ENCODE measurements around the gene XRRA1.
"Not testable (repeated sequence)": the region's sequence is repeated elsewhere in the genome, so short reads cannot be mapped to it uniquely, and the experiment has no call there.

XRRA1 gene

GRCh38 chr11:74893015-74893414, 55.9 kb downstream of the XRRA1 start:
- DNase-seq, result not testable (repeated sequence)

- DNase-seq, result no peak
Measured at GRCh38 chr11:74877132-74877531, 71.8 kb downstream of the XRRA1 start.

DNA sequence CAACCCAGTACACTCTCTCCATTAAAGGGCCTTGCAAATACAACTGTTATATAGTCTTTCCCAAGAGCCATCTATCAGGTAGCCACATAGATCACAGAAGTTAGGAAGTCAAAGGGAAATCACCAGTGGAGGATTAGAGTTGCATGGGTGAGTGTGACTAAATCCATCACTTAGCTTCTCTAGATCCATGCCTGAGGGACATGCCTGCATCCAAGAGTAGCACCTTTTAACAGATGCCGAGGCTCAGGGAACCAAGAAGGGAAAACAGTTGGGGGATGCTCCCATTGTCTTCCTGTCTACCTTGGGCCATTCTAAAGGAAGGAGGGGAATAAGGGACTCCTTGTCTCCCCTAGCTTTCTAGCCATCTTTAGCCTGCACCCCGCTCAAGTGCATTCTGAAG, 77.9 kb downstream of the XRRA1 start:
- no peak for DNase-seq

DNA sequence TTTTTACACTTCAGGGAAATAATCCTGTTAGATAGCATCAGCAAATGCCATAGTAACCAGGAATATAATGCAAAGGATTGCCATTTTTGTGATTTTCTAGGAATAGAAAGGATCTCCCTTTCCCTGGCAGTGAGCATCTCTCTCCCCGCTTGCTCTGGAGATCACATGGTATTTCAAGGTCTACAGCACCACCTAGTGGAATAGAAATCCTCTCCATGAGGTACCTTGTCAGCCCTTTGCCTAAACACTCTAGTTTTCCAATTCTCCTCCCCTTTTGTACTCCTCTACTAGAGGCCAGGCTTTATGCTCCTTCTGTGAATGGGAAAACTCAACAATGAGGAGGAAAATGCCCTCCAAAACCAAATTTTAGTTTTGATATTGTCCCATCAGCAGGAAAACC, 78.4 kb downstream of the XRRA1 start:
- DNase-seq, result no peak

GRCh38 chr11:74866557-74866956, 82.3 kb downstream of the XRRA1 start:
- no peak for DNase-seq

GRCh38 chr11:74863410-74863809, 85.5 kb downstream of the XRRA1 start:
- DNase-seq, result no peak

- DNase-seq, result no peak
Measured at GRCh38 chr11:74860743-74861142, 88.1 kb downstream of the XRRA1 start.

GRCh38 chr11:74853223-74853622, 95.7 kb downstream of the XRRA1 start:
- DNase-seq, result no peak

GRCh38 chr11:74849525-74850391, 99.1 kb downstream of the XRRA1 start:
- no peak for DNase-seq

DNA sequence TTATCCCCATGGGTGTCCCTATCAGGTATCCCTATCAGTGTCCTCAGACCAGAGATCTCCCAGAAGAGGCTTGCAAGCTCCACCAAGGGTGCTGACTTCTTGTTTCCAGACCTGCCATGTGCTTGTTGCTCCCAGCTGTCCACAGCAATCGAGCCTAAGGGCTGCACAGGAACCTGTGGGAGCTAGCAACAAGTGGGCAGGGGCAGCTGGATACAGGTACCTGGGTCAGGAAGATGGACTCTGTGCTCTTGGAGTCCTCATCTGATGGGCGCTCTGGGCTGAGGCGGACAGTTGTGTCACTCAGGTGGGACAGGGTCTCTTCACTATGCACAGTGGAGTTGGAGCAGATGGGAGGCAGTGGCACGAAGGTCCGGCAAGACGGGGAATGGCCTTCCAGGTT, 101.0 kb downstream of the XRRA1 start:
- no peak for DNase-seq

GRCh38 chr11:74847395-74847794, 101.5 kb downstream of the XRRA1 start:
- DNase-seq, result no peak

GRCh38 chr11:74846770-74847169, 102.1 kb downstream of the XRRA1 start:
- DNase-seq, result no peak

DNA sequence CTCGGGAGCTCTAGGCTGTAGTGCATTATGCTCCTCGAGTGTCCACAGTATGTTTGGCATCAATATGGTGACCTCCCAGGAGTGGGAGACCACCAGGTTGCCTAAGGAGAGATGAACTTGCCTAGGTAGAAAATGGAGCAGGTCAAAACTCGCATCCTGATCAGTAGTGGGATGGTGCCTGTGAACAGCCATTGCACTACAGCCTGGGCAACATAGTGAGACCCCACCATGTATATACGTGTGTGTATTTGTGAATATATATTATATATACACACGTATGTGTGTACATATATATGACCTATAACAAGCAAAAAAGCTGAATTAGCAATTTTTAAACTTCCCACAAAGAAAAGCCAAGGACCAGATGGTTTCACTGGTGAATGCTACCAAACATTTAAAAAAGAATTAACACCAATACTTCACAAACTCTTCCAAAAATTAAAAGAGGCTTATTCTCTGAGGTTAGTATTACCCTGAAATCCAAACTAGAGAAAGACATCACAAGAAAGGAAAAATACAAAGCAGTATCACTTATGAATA, 102.8 kb downstream of the XRRA1 start:
- DNase-seq, result no peak

DNA sequence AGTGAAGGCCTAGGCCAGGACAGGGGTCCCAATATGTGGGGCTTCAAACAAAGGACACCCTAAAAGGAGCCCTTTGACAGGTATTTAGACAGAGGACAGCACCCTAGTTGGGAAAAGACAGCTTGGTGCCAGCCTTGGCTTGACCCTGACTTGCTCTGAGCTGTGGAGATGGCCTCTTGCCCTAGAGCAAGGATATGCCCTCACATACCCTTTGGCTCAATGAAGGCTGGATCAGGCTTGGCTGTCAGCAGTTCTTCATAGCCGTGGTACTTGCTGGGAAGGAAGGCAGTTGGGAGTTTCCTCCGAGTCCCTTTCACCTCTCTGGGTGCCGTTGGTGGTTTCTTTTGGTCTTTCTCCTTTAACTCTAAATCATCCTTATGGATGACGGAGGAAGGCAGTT, 104.0 kb downstream of the XRRA1 start:
- no peak for DNase-seq

DNA sequence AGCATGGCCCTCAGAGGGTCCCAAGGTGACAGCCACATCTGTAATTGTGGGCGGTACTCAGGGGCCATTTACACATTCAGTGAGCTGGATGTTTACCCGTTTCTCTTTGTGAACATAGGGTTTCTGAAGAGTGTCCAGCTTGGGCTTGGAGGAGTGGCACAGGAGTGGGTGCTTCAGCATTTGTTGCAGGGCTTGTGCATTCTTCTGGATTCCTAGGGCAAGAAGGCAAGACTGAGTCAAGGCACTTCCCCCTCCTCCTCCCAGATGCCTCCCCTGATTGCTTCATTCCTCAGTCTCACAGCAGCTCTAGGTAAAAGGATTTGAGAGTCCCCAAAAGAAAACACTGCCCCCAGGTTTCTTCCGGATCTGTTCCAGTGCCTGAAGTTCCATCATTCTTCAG, 104.8 kb downstream of the XRRA1 start:
- DNase-seq, result no peak

- no peak for DNase-seq
Measured at GRCh38 chr11:74842967-74843366, 105.9 kb downstream of the XRRA1 start.

DNA sequence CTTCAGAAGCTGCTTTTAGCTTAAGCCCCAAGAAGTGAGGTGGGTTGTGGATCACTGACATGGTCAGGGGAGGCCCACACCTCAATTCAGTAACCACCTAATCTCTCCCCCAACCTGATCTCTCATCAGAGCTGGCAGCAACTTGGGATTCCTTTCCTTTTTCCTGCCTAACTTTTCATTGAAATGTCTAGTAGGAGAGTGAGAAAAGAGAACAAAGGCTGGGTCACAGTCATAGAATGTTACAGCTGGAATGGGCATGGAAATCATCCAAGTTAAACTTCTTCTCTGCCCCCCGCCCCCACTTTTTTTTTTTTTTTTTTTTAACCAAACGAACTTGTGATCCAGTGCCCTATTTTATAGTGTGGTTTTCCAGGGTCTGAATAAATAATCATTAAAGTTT, 108.4 kb downstream of the XRRA1 start:
- no peak for DNase-seq

DNA sequence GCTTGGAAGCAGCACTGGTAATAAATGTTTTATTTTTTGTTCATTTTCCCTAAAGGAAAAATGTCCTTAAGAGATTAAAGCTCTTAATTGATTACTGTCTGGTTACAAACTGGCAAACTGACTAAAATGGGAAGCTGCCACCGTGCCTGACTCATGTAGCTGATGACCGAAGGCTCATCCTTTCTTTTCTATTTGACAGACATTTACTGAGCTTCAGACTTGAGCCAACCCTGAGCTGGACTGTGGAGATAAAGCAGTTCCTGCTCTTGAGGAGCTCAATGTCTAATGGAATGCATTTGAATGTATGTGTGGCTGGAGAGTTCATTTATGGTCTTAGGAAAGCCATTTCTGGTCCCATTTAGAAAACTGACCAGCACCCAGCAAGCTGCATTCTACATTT, 108.9 kb downstream of the XRRA1 start:
- no peak for DNase-seq

DNA sequence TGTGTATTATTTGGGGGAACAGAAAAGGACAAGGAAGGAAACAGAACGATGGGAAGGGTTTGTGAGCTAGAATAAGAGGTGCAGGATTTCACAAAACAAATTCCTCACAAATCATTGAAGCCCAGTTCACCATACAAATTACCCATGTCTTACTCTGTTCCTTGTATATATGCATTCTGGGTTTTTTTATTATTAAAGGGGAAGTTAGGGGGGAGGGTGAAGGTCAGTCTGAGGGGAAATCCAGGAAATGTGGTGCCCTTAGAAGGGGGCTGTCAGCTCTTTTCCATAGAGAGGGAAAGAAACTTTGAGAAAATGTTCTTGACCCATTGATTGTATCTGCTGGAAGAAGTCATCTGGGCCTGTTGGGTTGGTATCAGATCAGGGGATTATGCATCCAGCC, 109.4 kb downstream of the XRRA1 start:
- no peak for DNase-seq

DNA sequence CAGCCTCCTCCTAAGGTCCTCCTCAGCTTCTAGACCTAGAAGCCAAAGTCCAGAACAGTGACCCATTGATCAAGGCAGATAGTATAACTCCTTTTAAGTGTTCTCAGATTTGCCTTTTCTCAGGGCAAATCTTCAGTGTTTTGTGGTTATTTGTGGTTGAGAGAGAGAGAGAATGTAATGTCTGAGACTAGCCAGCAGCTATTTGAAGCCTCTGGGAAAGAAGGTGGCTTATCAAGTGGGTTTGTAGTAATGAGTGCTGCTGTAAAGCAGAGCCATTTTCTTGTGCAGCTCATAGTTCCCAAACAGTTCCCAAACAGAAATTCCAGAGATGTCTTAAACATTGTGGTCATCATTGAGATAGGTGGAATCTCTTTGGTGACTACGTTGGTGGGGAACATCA, 110.7 kb downstream of the XRRA1 start:
- DNase-seq, result no peak

- no peak for DNase-seq
Measured at GRCh38 chr11:74837191-74837590, 111.7 kb downstream of the XRRA1 start.

DNA sequence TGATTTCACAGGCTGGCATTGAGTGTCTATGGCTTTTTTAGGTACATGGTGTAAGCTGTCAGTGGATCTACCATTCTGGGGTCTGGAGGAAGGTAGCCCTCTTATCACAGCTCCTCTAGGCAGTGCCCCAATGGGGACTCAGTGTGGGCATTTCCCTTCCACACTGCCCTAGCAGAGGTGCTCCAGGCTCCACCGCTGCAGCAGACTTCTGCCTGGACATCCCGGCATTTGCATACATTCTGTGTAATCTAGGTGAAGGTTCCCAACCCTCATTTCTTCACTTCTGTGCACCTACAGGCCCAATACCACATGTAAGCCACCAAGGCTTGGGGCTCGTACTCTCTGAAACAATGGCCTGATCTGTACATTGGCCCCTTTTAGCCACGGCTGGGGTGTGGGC, 122.0 kb downstream of the XRRA1 start:
- no peak for DNase-seq

- DNase-seq, result not testable (repeated sequence)
Measured at GRCh38 chr11:74825596-74825995, 123.3 kb downstream of the XRRA1 start.

GRCh38 chr11:74824285-74824982, 124.5 kb downstream of the XRRA1 start:
- DNase-seq, result no peak
